ENCODE data around the gene HDC. TPM values are rescaled to one million over a fixed set of nuclear protein-coding genes. Genes with fewer than 3 reads are reported as not detected.
A peak's percentile ranks its signal among the peaks of the same experiment; 100 is the strongest.

Gene HDC
- total RNA-seq, 1 experiment from 2014 or later: not detected

- DNase-seq (ENCODE audit: low read depth): peak; percentile 50
These were observed 38.5 kb downstream of the HDC start for GRCh38 chr15:50227076-50227475.

DNA sequence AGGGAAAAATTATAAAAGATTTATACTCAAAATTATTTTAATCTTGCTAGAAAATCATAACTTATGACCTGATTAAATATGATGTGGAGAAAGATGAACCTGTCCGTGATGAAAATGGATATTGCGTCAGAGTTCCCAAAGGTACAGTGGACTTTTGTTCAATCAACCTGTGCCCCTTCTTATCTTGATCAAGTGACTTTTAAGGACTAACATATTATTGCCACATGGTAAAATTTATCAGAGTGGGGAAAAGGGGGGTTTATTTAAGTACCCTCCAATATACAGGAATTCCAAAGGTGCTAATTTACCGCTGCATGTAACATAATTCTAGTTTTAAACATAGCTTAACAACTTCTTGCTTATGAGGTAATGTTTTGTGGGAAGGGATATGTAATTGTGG lies 39.6 kb downstream of the HDC start:
- DNase-seq (ENCODE audit: low read depth): no peak

DNA sequence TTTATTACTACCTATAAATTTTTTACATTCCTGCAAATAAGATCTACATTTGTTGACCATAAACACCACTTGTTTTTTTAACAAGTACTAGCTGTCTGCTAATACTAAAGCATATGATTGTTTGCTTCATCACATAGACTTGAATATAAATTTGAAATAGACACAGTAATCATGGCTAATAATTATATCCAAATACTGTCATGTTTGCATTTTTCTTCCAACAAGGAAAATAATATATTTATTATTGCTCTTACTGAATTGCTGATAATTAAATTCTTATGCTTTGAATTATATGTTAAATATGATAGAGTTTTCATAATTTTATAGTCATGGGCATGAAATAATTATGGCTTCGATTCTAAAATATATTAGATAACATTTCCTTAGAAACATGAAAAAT lies 40.5 kb downstream of the HDC start:
- no peak for DNase-seq (ENCODE audit: low read depth)

GRCh38 chr15:50224606-50225005 lies 40.9 kb downstream of the HDC start:
- no peak for DNase-seq (ENCODE audit: low read depth)

DNA sequence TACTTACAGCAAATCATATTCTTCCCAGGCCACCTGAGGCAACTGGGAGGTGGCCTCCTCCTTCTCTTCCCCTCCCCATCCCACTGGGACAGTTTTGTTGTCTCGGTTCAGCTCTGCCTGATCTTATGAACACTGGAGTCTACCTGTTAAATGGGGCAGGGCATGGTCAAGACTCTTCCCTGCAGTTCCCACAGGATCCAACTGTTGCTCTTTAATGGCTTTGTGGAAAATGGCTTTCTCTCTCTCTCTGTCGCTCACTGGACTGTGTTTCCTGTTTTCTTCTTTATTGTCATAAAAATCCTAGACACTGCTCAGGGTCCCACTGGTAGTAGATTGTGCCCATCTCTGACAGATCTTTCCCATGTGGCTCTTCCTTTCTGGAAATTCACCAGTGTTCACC lies 43.3 kb downstream of the HDC start:
- no peak for DNase-seq (ENCODE audit: low read depth)

- DNase-seq (ENCODE audit: low read depth): peak; percentile 38
These were observed 45.7 kb downstream of the HDC start for GRCh38 chr15:50219820-50220219.

DNA sequence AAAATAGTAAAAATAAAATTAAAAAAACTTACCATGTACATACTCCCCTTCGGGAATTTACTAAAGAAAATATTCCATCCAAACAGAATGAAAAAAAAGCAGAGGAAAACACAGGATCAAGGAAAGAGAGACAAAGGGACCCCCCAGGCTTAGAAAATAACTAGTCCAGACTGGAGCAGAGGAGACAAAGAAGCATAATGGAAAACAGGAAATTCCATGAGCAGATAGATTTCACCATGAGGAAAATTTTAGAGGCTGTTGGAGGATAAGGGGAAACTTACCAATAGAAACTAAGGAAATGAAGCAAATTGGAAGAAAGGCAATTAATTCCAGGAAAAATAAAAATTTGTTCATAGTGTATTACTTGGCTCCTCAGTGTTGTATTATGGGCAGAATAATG lies 46.8 kb downstream of the HDC start:
- DNase-seq (ENCODE audit: low read depth): no peak

GRCh38 chr15:50218291-50218690 lies 47.2 kb downstream of the HDC start:
- no peak for DNase-seq (ENCODE audit: low read depth)

- no peak for DNase-seq (ENCODE audit: low read depth)
These were observed 54.9 kb downstream of the HDC start for GRCh38 chr15:50210462-50211157.

GRCh38 chr15:50209809-50210208 lies 55.7 kb downstream of the HDC start:
- no peak for DNase-seq (ENCODE audit: low read depth)

- DNase-seq (ENCODE audit: low read depth): no peak
These were observed 59.5 kb downstream of the HDC start for GRCh38 chr15:50206020-50206419.

DNA sequence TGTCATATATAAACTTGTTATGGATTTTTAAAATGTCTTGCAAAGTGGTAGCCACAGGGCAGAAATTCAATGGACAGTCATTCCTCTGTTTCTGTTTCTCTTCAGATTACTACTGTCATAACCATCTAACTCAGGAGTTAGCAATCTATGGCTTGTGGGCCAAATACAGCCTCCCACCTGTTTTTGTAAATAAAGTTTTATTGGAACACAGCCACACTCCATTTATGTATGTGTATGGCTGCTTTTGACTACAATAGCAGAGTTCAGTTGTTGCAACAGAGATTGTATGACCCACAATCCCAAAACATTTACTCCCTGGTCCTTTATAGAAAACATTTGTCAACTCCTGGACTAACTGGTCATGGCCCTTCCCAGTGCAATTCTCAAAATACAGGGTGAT lies 63.5 kb downstream of the HDC start:
- no peak for DNase-seq (ENCODE audit: low read depth)

- no peak for DNase-seq (ENCODE audit: low read depth)
These were observed 72.5 kb downstream of the HDC start for GRCh38 chr15:50192926-50193620.

DNA sequence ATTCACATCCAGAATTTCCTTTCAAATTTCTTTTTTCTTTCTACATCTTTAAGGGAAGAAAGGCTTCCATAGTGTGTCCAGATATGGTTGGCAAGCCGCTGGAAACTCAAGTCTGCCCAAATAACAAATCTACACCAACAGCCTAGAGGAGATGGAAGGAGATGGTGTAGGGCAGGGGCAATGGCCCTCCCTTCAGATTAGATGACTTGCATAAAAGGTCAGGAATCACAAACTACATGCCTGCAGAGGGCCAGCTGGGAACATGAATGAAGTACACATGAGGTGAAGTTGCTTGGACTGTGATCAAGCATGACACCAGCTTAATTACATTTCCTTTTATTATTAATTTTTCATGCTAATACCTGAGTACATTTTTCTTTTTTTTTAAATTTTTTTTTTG lies 73.4 kb downstream of the HDC start:
- no peak for DNase-seq (ENCODE audit: low read depth)

Small RNAs within 50 kb of the gene (small RNA-seq; reads per million reads assigned to genes)
- gene RF00019: not detected

Other genes with a start within 250 kb of the HDC start
- gene ATP8B4, start 146.5 kb downstream of the HDC start, total RNA-seq (2014; rRNA removed; shearing (Covaris generic)): 0.21 and 0.60 TPM in 2 replicates
- not detected in 2 replicates for gene SLC27A2, start 83.5 kb downstream of the HDC start, total RNA-seq (2014; rRNA removed; shearing (Covaris generic))
- gene GABPB1, start 89.5 kb upstream of the HDC start, total RNA-seq (2014; rRNA removed; shearing (Covaris generic)): 55.7 and 56.0 TPM in 2 replicates
- 33.2 and 36.9 TPM in 2 replicates for gene USP8, start 158.7 kb upstream of the HDC start, total RNA-seq (2014; rRNA removed; shearing (Covaris generic))

All from HT1080 (cell line).